ENCODE measurements around the gene PRKCE. TPM values are rescaled to one million over a fixed set of nuclear protein-coding genes. Genes with fewer than 3 reads are reported as not detected.

Gene PRKCE
- total and polyA plus RNA-seq, 2 of the 8 experiments (the other 6 are each of a cell fraction or from before 2014, with no cell fraction given) = 0.54 to 2.1 TPM

DNA sequence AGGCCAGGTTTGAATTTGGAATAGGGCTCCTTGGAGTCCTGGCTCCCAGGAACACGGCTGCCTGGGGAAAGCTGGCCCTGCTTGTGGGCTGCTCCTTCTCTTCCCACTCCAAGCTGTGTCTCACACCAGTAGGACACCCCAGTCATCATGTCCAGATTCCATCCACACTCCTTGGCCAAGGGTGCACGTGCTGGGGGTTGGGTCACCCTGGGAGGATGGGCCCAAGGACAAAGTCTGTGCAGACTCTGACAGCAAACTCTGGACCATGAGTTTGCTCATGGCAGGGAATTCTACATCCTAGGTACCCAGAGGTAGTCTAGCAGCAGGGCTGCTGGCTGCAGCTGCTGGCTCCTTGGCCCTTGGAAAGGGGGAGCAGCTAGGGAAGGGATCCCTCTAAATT is 543.4 kb downstream of the PRKCE start (continued):
- TF ChIP-seq PHF8 (conservative IDR thresholded peaks at IDR 0.05; ENCODE audit: low read depth, low read length) = no peak
- no peak for TF ChIP-seq SIN3A (conservative IDR thresholded peaks at IDR 0.05 in 1 of 2, IDR thresholded peaks at IDR 0.05 in 1 of 2; ENCODE audit: low read depth in 1 of 2, low read length in 2 of 2)
- no peak for TF ChIP-seq RNF2 (IDR thresholded peaks at IDR 0.05; ENCODE audit: borderline replicate concordance, low read depth, low read length, missing control alignments, poor library complexity, severe bottlenecking)
- TF ChIP-seq SIX5 (IDR thresholded peaks at IDR 0.05; ENCODE audit: low read depth, low read length) = no peak
